Activated CD8-positive, alpha-beta memory T cell treated with anti-CD3 and anti-CD28 coated beads, Interleukin-2, amount 10 ng/mL, durations not matched to agents 7 days and 5 days (primary cell): ENCODE results near the gene ACTL8. TPM values are rescaled to one million over a fixed set of nuclear protein-coding genes. Genes with fewer than 3 reads are reported as not detected.

ENCODE experiments used
- ATAC-seq: fragments of 150-1000 bp; cut with Tn5 transposase; one replicate; pipeline ENCODE4 v1.10.0; 2021; ENCODE audit warnings: moderate library complexity
- CTCF ChIA-PET: fragments of 350-600 bp; sonication (Branson Sonifier 250); formaldehyde crosslinking; loops from one replicate; lab custom pipeline; 2021; ENCODE audit warnings: antibody characterized with exemption; lab: Charles Lee
- DNase-seq: peaks from one replicate; pipeline ENCODE4 v3.0.0-alpha.2; 2020
- H3K27ac Mint-ChIP-seq: one replicate; pipeline ENCODE4 v1.8.0; 2021; ENCODE audit warnings: mild to moderate bottlenecking, mixed read lengths
- H3K27me3 Mint-ChIP-seq: one replicate; pipeline ENCODE4 v1.8.0; 2021; ENCODE audit warnings: mixed read lengths
- H3K36me3 Mint-ChIP-seq: one replicate; pipeline ENCODE4 v1.8.0; 2021; ENCODE audit warnings: mild to moderate bottlenecking, mixed read lengths
- H3K4me1 Mint-ChIP-seq: one replicate; pipeline ENCODE4 v1.8.0; 2021; ENCODE audit warnings: mixed read lengths
- H3K4me3 Mint-ChIP-seq: one replicate; pipeline ENCODE4 v1.8.0; 2021; ENCODE audit warnings: mild to moderate bottlenecking, moderate library complexity, mixed read lengths
- H3K9me3 Mint-ChIP-seq: one replicate; pipeline ENCODE4 v1.8.0; 2022; ENCODE audit warnings: low read depth, mixed read lengths
- total RNA-seq, 2 experiments: library from RNA; stranded (reverse); gene quantifications; one replicate each; pipeline ENCODE4 v1.2.3, GENCODE V29; 2021

ACTL8 gene
- total RNA-seq, 2 experiments from 2014 or later = not detected

DNA sequence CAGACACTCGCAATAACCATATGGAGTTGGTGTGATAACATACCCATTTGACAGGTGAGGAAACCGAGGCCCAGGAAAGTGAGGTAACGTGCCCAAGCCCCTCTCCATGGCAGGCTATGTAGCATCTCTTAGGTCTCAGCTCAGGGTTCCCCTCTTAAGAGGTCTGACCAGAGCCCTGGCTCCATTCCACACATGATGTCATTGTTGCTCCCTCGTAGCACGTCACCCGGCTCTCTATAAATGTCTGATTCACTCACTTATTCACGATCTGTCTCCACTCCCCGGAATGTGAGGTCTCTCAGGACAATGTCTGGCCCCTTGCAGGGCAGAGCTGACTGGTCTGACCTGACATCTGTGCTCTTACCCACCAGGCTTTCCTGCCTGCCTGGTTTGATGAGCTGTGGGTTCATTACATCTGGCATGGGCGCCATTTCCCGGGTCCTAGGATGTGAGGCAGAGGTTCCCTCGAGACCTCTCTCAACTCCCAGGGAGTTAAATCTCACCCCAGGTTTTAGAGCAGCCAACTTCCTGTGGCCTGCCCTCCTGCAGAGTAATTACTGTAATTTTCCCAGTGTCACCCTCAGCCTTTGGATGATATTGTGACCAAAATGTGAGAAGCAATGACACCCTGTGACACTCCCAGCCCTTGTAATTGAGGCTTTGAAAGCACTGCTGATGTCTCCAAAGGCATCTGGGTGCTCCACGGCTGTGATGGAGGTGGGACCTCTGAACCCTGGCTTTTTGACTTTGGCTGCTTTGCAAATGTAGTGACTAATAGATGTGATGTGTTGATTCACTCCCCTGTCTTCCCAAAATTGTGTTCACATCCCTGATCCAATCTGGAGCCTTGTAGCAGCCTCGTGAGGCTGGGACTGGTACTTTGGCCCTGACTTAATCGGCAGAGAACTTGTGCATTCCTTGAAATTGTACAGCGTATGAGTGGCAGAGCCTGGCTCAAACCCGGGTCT lies 10.6 kb downstream of the ACTL8 start:
- no peak overlapping the region for H3K4me3 Mint-ChIP-seq
- H3K36me3 Mint-ChIP-seq = no peaks in the 10 kb centered on the region
- H3K4me1 Mint-ChIP-seq = no peaks in the 10 kb centered on the region
- DNase-seq = no peak
- no peak overlapping the region for H3K27ac Mint-ChIP-seq
- CTCF ChIA-PET = no interaction called here
- ATAC-seq = no peak
- H3K27me3 Mint-ChIP-seq = no peaks in the 10 kb centered on the region
- peaks cover 2% of the 10 kb centered on the region for H3K9me3 Mint-ChIP-seq

DNA sequence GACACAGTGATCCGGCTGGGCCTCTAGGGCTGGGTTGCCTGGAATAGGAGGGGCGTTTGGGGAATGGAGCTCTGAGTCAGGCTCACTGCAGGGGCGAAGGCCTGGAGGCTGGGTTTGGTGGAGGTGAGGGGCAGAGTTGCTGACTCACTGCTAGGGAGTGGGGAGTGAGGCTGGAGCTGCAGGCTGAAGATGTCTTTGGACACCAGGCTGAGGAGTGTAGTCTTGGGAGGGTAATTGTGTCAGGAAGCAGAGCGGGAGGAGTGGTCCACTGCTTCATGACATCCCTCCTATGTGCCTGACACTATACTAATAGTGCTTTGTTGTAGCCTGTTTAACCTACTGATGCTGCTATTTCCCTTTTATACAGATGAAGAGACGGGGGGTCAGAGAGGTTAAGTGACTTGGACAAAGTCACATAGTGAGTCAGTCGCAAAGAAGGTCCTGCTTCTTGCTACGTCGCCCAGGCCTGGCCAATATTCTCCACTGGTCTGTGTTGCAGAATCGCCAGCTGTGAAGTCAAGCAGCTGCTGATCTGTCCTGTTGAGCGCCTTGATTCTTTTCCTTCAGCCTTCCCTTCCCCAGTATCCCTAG lies 13.6 kb downstream of the ACTL8 start:
- ATAC-seq = no peak
- Mint-ChIP-seq H3K27ac (no peak overlapping the region), H3K36me3 (no peaks in the 10 kb centered on the region), H3K4me1 (no peaks in the 10 kb centered on the region), H3K9me3 (no peaks in the 10 kb centered on the region), H3K27me3 (no peaks in the 10 kb centered on the region), H3K4me3 (no peak overlapping the region)
- no peak for DNase-seq
- CTCF ChIA-PET = no interaction called here

DNA sequence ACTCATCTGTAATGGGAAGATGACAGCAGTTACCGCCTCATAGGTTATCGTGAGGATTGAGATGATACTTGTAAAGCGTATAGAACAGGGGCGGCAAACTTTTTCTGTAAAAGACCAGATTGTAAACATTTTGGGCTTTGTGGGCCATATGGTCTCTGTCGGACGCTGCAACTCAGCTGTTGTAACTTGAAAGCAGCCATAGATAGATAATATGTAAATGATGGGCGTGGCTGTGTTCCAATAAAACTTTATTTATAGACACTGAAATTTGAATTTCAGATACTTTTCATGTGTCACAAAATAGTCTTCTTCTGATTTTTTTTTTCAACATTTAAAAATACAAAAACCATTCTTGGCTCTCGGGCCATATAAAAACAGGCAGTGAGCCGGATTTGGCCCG lies 15.8 kb downstream of the ACTL8 start:
- no peaks in the 10 kb centered on the region for H3K27me3 Mint-ChIP-seq
- DNase-seq = no peak
- CTCF ChIA-PET = no interaction called here
- H3K4me3 Mint-ChIP-seq = no peak overlapping the region
- H3K4me1 Mint-ChIP-seq = no peaks in the 10 kb centered on the region
- no peaks in the 10 kb centered on the region for H3K9me3 Mint-ChIP-seq
- ATAC-seq = no peak
- H3K36me3 Mint-ChIP-seq = no peaks in the 10 kb centered on the region
- no peak overlapping the region for H3K27ac Mint-ChIP-seq

DNA sequence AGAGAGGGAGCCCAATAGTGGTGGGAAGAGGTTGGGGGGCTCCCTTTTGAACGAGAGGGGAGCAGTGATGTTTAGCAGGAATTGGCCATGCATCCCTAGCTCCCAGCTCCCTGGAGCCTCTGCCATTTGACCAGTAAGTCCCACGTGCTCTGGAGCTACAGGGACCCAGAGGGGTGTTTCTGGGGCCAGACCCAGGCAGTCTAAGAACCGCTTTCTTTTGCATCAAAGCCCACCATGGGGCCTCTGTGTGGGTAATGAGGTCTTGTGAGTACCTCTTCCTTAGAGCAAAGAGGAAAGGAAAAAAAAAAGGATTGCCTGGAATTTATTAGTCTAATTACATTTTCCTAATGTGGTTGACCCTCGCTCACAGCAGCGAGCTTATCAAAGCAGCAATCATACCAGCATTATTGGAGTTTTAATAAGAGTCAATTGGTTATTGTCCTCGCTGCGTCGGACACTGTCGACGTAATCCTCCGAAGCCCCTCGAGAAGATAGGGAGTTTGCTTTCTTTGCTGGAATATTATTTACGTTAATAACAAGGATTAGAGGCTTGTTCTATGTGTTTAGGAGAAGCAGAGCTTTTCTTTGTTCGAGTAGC lies 17.6 kb downstream of the ACTL8 start:
- CTCF ChIA-PET = no interaction called here
- no peaks in the 10 kb centered on the region for H3K36me3 Mint-ChIP-seq
- H3K4me1 Mint-ChIP-seq = no peaks in the 10 kb centered on the region
- DNase-seq = no peak
- H3K4me3 Mint-ChIP-seq = no peak overlapping the region
- H3K9me3 Mint-ChIP-seq = no peaks in the 10 kb centered on the region
- no peak overlapping the region for H3K27ac Mint-ChIP-seq
- H3K27me3 Mint-ChIP-seq = no peaks in the 10 kb centered on the region
- ATAC-seq = no peak

DNA sequence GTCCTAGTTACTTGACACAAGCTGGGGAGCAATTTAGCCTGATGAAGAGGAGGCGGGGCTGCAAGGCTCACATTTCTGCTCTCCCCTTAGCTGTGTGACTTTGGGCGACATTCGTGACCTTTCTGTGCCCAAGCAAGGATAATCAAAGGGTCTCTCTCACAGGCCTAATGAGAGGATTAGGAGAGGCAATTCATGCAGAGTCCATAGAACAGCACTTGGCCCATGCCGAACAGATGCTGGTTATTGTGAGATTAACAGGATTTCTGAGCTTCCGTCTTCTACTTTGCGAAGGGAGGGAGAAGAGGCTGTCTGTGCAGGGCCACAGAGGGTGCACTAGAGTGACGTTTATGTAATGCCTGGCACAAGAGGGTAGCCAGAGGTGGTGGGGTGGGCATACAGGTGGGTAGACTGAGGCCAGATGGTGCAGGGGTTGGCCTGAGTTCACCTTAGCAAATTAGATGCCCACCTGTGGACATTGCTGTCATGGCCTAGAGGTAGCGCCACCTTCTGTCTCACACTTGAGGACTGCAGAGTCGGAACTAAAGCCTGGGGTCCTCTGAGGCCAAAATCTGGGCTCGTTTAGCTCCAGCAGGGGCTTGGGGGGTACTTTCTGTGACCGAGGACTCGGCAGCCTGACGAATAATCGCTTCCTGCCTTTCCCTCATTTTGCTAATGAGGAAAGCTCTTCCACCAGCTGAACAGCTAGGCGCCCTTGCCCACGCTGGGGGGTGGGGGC lies 18.6 kb downstream of the ACTL8 start:
- H3K9me3 Mint-ChIP-seq = no peaks in the 10 kb centered on the region
- no peak overlapping the region for H3K27ac Mint-ChIP-seq
- CTCF ChIA-PET = no interaction called here

DNA sequence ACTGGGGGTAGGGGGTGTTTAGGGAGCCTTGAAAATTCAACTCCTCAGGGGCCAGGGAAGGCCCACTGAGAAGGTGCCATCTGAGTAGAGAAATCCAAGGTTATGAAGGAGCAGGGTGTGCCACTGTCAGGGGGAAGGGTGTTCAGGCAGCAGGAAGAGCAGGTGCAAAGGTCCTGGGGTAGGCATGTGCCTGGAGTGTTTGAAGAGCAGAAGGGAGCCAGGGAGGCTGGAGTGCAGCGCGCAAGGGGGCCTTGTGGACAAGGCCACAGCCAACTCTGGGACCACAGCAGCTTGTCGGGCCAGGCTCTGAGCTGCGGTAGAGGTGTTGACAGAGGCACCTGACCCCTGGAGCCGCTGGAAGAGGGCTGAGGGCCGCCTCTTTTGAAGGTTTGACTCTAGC lies 19.3 kb downstream of the ACTL8 start:
- CTCF ChIA-PET = no interaction called here
- H3K4me1 Mint-ChIP-seq = no peaks in the 10 kb centered on the region
- H3K27me3 Mint-ChIP-seq = no peaks in the 10 kb centered on the region
- ATAC-seq = no peak
- no peak for DNase-seq
- no peak overlapping the region for H3K27ac Mint-ChIP-seq
- H3K4me3 Mint-ChIP-seq = no peak overlapping the region
- no peaks in the 10 kb centered on the region for H3K36me3 Mint-ChIP-seq
- H3K9me3 Mint-ChIP-seq = no peaks in the 10 kb centered on the region

More for the DNA sequence above, 18.6 kb downstream of the ACTL8 start:
- H3K4me1 Mint-ChIP-seq = no peaks in the 10 kb centered on the region
- DNase-seq (no peak), ATAC-seq (no peak)
- no peak overlapping the region for H3K4me3 Mint-ChIP-seq
- no peaks in the 10 kb centered on the region for H3K36me3 Mint-ChIP-seq
- no peaks in the 10 kb centered on the region for H3K27me3 Mint-ChIP-seq

DNA sequence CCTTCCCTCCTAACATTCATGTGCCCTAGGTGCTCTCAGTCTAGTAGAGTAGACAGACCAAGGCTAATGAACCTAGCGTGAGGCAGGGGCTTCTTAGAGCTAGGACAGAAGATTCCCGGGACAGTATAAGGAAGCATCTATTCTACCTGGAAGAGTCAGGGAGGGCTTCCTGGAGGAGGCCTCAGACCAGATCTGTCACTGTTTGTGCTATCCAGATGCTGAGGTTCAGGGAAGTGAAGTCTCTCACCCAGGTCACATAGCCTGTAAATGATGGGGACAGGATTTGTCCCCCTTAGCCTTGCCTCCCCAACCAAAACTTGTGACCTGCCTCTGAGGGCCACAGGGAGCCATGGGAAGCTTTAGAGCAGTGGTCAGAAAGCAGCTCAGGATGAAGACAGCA lies 20.7 kb downstream of the ACTL8 start:
- Mint-ChIP-seq H3K4me3 (no peak overlapping the region), H3K27ac (no peak overlapping the region), H3K4me1 (no peaks in the 10 kb centered on the region), H3K9me3 (no peaks in the 10 kb centered on the region), H3K27me3 (no peaks in the 10 kb centered on the region), H3K36me3 (no peaks in the 10 kb centered on the region)
- DNase-seq (no peak), ATAC-seq (no peak)
- CTCF ChIA-PET = no interaction called here

DNA sequence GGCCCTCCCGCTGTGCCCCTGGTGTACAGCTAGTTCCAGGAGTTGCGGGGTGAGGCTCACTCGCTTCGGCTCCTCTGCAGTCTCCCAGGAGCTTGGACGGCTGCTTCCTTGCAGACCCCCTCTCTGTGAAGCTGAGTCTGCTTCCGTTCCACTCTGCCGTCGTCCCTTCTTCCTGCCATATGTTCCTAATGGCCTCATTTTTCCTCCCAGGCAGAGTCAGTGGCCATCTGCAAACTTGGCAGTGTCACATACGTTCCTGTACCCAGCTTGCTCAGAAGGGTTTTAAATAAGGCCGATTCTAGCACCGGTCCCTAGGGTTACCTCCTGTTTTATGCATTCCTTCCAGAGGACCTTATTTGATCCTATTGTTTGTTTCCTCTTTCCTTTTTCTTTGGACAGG lies 21.3 kb downstream of the ACTL8 start:
- ATAC-seq (no peak), DNase-seq (no peak)
- no peaks in the 10 kb centered on the region for H3K27me3 Mint-ChIP-seq
- no peaks in the 10 kb centered on the region for H3K36me3 Mint-ChIP-seq
- H3K4me3 Mint-ChIP-seq = no peak overlapping the region
- CTCF ChIA-PET = no interaction called here
- no peaks in the 10 kb centered on the region for H3K9me3 Mint-ChIP-seq
- H3K4me1 Mint-ChIP-seq = no peaks in the 10 kb centered on the region
- no peak overlapping the region for H3K27ac Mint-ChIP-seq

DNA sequence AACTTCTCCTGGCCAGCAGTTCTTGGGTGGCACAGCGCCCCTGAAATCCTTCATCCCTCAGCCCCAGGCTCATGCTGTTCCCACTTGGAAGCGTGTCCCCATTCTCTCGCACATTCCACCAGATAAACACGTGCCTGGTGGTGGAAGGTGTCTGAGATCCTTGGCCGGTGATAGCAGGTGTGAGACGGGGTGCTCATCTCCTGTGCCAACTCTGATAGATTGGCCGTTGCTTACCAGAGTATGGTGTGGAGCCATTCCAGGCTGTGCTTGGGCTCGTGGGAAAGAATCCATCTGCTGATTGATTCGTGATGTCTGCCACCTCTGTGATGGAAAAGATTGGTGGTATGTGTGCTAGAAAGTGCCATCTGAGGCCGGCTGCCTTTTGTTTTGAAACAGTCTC lies 22.2 kb downstream of the ACTL8 start:
- H3K27ac Mint-ChIP-seq = no peak overlapping the region

DNA sequence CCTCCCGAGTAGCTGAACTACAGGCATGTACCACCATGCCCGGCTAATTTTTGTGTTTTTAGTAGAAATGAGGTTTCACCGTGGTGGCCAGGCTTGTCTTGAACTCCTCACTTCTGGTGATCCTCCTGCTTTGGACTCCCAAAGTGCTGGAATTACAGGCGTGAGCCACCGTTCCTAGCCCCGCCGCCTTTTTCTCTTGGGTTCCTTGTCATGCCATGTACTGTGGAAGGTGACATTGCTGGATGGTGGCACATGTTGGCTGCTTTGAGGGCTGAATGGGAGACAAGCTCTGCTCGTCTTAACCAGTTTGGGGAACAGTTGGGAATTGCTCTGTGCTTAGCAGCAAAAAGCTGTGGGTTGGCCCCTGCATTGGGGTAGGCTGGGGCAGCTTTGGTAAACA lies 22.7 kb downstream of the ACTL8 start:
- H3K27ac Mint-ChIP-seq = no peak overlapping the region
- H3K36me3 Mint-ChIP-seq = no peaks in the 10 kb centered on the region
- CTCF ChIA-PET = no interaction called here
- no peak overlapping the region for H3K4me3 Mint-ChIP-seq
- no peaks in the 10 kb centered on the region for H3K27me3 Mint-ChIP-seq
- no peaks in the 10 kb centered on the region for H3K9me3 Mint-ChIP-seq
- DNase-seq (no peak), ATAC-seq (no peak)
- no peaks in the 10 kb centered on the region for H3K4me1 Mint-ChIP-seq

More for the DNA sequence above, 22.2 kb downstream of the ACTL8 start:
- Mint-ChIP-seq H3K4me1 (no peaks in the 10 kb centered on the region), H3K36me3 (no peaks in the 10 kb centered on the region), H3K27me3 (no peaks in the 10 kb centered on the region), H3K4me3 (no peak overlapping the region), H3K9me3 (no peaks in the 10 kb centered on the region)
- CTCF ChIA-PET = no interaction called here
- DNase-seq = no peak
- ATAC-seq = no peak

DNA sequence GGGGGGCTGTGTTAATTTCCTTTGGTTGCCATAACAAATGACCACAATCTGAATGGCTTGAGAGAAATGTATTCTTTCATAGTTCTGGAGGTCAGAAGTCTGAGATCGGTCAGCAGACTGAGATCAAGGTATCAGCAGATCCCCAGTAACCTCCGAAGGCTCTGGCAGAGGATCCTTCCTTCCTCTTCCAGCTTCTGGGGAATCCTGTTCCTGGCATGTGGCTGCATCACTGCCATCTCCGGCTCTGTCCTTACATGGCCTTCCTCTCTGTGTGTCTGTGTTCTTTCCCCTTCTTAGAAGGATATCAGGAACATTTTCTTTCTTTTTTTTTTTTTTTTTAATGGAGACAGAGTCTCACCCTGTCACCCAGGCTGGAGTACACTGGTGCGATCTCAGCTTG lies 25.8 kb downstream of the ACTL8 start:
- Mint-ChIP-seq H3K4me3 (no peak overlapping the region), H3K36me3 (no peaks in the 10 kb centered on the region), H3K27me3 (no peaks in the 10 kb centered on the region), H3K4me1 (no peaks in the 10 kb centered on the region), H3K27ac (no peak overlapping the region), H3K9me3 (no peaks in the 10 kb centered on the region)
- DNase-seq = no peak
- ATAC-seq = no peak
- CTCF ChIA-PET = no interaction called here

DNA sequence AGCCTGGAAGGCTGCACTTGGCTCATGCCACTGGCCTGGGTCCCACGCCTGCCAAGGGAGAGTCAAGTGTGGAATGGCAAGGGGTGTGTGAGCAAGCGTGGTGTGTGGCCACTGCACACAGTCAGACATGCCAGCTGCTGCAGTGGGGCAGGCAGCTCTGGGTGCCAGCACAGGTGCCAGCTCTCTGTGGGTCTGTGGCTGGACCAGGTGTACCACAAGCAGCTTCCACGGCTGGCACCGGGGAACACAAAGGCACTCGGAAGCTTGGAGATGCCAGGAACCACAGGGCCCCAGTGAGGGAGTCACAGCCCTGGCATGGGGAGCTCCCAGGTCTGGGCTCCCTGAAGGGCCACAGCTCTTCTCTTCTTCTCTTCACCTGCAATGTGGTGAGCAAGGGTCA lies 34.8 kb downstream of the ACTL8 start:
- H3K36me3 Mint-ChIP-seq = no peaks in the 10 kb centered on the region
- H3K4me1 Mint-ChIP-seq = no peaks in the 10 kb centered on the region
- no peaks in the 10 kb centered on the region for H3K27me3 Mint-ChIP-seq
- ATAC-seq = no peak
- H3K9me3 Mint-ChIP-seq = no peaks in the 10 kb centered on the region
- H3K4me3 Mint-ChIP-seq = no peak overlapping the region
- CTCF ChIA-PET = no interaction called here
- DNase-seq = no peak
- no peak overlapping the region for H3K27ac Mint-ChIP-seq

DNA sequence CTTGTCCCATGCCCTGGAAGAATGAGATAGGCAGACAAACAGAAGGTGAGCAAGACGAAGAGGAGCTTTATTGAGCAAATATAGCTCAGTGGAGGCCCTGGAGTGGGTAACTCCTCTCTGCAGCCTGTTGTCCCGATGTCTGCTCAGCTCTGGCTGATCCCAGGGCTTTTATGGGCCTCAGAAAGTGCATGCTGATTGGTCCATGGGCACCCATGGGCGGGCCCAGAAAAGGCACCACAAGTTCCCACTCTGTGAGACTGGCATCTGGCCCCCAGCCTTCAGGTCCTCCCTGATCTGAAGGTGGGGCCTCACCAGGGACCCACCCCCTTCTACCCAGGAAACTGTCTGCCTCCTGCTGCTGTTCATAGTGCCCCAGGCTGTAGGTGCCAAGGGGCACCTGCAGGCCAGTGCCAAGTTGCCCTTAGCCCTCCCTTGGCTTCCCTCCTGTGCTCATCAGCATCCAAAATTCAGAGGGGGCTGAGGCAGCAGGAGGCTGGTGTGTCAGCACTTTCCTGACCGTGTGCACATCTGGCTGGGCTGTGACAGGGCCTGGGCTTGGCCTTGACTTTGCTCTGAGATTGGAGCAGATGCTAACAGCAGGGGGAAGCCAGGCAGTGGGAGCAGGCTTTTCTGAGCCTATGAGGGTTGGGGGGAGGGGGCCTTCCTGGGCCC lies 35.4 kb downstream of the ACTL8 start:
- Mint-ChIP-seq H3K4me3 (no peak overlapping the region), H3K9me3 (no peaks in the 10 kb centered on the region), H3K36me3 (no peaks in the 10 kb centered on the region), H3K27me3 (no peaks in the 10 kb centered on the region), H3K27ac (no peak overlapping the region), H3K4me1 (no peaks in the 10 kb centered on the region)
- DNase-seq = no peak
- no peak for ATAC-seq
- CTCF ChIA-PET = no interaction called here
